RKO (cell line): ENCODE measurements around the gene PNPLA2.

Source experiments
- DNase-seq: peaks from one replicate; pipeline ENCODE4 v3.0.0-alpha.2; 2016; ENCODE audit warnings: low spot score

Gene PNPLA2

DNA sequence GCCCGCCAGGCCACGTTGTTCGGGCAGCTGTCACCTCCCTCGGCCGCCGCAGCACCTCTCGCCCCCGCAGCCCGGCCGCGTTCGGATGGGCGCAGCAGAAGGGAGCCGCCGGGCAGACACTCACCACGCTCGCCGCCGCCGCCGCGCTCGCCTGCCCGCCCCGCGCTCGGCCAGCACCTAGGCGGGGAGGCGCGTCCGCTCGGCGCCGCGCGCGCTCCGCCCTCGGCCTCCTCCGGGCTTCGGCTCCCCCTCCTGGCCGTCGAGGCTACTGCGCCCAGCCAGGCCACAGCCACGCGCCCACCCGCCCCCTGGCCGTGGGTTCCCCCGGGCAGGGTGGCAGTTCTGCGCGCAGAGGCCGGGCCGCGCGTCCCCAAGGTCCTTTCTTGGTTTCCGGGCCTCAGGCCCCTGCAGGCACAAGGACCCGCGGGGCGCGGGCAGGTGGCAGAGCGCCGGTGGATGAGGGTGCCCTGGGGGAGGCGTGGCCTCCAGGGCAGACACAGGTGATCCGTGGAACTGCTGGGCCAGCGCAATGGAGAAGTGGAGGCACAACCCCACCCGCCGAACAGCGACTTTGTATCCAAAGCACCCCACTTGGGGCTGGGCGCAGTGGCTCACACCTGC lies 20.5 kb upstream of the PNPLA2 start, which contains the start of gene SLC25A22:
SLC25A22 (minus strand) TSS at position 189 of the 621 bp plus-strand sequence. CDS start 3,275 bp downstream, outside the sequence.
- peak; percentile 82 for DNase-seq

DNA sequence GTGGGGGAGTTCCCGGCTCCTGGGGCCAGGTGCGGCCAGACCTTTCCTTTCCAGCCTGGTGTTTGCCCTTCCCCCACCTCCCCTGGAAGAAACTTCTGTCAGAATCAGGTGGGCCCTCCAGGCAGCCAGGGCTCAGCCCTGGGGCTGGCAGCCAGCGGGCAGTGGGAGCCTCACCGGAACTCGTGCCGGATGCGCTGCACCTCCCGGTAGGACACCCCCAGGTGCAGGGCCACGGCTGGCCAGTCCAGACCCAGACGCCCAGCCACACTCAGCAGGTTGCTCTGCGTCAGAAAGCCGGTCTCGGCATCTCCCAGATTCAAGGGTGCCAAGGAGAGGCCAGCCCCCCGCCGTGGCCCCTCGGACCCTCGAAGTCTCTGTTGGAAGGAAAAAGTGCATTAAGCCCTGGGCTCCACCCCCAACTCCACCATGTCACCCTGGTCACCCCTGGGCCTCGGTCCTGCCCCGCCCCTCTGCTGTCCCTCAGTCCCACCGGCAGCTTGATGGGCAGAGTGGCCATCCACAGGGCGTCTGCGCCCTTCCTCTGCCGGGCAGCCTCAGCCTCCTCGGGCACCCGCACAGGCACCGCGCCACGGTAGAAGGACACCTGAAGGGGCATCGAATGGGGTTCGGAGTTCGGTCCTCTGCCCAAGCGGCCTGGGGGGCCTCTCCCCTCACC lies 18.9 kb upstream of the PNPLA2 start:
- DNase-seq: no peak

DNA sequence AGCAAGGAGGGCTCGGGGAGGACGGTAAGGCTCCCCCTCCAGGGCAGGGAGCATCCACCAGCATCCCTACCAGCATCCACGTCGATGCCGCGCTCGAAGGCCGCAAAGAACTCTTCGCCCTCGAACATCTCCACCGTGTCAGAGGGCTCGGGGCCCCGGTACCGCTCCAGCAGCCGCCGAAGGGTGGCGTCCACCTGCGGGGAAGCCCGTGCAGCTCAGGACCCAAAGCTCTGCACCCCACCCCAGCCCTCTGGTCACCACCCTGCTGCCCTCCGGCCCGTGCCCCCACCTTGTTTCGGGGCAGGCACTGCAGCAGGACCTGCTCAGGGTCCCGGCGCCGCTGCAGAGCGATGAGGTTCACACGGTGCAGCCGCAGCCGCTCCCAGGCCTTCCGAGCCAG lies 18.2 kb upstream of the PNPLA2 start:
- DNase-seq: no peak

DNA sequence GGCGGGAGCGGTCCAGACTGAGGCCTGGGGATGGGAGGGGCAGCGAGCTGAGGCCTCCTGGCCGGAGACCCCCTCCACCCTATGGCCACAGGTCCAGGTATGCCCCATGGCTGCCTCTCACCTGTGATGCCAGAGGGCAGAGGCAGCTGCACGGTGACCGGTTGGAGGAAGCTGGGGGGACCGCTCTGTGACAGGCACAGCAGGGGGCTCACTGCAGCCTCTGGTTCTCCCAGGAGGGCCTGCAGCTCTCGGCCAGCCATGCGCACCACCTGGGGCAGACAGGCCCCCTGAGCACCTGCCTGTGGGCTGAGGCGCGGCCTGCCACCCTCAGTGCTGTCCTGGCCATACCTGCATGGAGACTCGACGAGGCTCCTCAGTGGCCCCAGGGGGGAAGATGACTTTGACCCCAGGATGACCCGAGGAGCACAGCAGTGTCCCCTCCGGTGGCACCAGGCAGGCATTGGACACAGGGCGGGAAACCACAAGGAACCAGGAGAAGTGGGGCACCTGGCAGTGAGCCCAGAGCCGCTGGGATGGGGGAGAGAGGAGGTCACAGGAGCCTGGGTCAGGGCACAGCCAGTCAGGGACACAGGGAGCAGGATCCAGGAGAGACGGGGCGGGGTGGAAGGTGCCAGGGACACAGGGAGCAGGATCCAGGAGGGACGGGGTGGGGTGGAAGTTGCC lies 17.5 kb upstream of the PNPLA2 start:
- no peak for DNase-seq

DNA sequence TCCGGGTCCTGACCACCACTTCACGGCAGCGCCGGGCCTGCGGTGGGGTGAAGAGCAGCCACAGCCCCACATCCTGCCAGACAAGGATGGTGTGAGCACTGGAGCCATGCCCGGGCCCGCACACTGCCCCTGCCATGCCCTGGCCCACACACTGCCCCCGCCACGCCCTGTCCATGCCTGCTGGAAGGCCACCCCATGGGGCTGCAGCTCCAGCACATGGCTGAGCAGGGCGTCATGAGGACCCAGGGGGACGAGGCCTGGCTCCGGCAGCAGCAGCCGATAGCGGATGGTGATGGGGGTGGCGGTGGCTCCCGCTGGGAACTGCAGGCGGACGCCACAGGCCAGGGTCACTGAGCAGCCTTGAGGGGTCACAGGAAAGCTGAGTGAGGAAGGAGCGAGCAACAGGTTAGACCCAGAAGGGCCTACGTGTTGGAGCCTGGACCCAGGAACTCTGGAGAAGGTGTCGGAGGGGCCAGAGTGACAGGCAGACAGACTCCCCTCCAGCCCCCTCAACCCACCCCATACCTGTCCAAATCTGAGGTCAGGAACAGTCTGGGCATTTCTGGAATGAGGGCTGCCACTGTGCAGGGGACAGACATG lies 16.6 kb upstream of the PNPLA2 start:
- no peak for DNase-seq

DNA sequence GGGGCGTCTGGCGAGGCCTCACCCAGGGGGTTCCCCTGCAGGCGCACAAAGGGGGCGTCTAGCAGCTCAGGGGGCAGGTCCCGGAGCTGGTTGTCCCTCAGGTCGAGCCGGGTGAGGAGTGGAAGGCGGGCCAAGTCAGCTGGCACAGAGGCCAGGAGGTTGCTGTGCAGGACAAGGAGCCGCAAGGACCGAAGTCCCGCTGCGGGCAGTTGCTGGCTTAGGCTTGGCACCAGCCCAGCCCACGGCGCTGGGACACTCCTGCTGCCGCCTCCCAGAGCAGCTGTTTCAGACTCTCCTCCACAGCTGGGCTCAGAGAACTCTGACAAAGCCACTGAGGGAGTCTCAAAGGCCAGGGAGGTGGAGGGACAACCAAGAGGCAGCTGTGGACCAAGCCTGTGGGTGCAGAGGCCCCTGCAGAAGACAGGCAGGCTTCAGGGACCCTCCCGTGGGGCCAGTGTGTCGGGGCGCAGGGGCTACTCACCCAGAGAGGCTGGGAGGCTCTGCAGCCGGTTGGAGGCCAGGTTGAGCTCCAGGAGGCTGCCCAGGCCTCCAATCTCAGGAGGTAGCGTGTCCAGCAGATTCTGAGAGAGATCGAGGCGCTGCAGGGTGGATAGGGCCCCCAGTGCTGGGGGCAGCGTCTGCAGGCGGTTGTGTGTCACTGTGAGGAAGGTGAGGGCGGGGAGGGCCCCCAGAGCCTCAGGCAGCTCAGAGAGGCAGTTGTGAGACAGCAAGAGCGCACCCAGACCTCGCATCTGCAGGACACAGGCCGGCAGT lies 15.8 kb upstream of the PNPLA2 start:
- DNase-seq: no peak

DNA sequence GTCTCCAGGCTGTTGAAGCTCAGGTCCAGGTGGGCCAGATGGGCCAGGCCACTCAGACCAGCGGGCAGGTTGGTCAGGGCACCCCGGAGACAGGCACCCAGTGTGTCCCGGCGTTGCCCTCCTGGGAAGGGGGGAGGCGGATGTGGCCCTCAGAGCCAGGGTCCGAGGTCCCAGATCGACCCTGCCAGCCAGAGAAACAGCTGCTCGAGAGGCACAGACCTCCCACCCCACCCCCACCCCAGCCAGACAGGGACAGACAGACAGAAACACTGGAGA lies 15.3 kb upstream of the PNPLA2 start:
- no peak for DNase-seq

DNA sequence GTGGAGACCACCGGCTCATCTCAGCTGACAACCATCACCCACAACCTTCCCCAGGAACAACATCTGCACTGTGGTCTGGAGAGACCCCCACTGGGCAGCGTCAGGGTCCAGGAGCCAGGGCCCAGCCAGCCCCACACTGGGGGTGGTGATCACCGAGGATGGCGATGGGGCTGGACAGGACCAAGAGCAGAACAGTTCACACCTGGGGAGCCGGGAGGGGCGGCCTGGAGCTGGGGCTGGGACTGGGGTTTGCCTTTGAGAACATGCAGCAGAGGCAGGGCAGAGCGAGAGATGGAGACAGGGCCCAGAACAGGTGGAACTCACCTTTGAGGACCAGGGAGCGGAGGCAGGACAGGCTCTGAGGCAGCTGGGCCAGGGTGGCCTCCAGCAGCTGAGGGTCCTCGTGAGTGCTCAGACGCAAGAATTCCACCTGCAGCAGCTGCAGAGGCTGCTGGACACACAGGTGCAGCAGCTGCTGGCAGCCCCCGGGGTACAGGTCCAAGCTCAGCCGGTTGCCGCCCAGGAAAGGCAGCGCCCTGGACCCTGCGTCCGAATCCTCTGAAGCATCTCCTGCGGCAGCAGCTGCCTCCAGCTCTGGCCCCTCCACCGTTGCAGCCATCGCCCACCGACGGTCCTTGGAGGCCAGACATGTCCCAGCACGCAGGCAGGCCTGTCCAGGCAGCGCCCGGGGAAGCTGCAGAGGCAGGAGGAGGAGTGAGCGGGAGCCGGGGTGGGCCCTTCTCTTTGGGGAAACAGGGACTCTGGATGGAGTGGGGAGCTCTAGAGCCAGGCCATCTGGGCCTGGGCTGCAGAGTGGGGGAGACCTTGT lies 14.7 kb upstream of the PNPLA2 start:
- no peak for DNase-seq

DNA sequence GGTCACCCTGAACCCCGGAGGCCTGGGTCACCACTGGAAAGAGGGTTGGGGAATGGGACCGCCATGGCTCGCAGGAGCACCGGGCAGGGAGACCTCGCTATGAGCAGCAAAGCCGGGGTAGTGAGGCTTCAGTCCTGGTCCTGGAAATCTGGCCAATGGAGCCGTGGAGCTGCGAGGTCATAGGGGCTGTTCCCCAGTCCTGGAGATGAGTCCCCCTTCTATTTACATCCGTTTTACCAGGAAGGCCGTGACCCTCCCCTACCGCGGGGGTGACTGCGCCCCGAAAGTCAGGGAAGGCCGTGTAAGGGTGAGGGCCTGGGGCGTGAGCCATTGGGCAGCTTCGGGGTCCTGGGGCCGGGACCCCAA lies 14.1 kb upstream of the PNPLA2 start:
- DNase-seq: peak; percentile 63

DNA sequence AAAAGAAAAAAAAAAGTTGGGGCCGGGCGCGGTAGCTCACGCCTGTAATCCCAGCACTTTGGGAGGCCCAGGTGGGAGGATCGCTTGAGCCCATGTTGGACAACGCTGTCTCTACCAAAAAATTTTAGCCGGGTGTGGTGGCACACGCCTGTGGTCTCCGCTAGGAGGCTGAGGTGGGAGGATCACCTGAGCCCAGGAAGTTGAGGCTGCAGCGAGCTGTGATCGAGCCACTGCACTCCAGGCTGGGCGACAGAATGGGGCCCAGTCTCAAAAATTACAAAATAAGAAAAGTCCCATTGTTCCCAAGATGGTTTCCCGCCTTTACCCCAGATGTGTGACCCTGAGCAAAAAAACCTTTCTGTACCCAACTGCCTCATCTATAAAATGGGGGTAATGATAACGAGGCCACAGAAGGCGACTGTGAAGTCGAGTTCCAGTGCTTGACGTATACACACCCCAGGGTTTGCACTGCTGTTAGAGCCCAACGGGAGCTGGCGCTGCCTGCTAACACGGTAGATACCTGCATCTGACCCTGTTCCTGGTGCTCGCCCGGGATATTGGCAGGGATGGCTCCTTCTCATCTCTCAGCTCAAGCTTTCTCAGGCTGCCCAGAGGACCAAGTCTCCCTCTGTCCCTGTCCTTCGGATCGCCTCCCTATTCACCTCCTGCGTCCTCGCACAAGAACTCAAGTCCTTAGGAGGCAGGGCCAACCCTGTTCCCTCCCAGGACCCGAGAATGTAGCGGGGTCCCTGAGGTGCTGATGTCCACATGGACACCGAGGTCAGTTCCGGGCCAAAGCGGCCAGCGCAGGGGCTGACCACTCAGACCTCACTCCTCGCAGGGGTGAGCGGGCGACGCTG lies 10.1 kb upstream of the PNPLA2 start:
- no peak for DNase-seq

DNA sequence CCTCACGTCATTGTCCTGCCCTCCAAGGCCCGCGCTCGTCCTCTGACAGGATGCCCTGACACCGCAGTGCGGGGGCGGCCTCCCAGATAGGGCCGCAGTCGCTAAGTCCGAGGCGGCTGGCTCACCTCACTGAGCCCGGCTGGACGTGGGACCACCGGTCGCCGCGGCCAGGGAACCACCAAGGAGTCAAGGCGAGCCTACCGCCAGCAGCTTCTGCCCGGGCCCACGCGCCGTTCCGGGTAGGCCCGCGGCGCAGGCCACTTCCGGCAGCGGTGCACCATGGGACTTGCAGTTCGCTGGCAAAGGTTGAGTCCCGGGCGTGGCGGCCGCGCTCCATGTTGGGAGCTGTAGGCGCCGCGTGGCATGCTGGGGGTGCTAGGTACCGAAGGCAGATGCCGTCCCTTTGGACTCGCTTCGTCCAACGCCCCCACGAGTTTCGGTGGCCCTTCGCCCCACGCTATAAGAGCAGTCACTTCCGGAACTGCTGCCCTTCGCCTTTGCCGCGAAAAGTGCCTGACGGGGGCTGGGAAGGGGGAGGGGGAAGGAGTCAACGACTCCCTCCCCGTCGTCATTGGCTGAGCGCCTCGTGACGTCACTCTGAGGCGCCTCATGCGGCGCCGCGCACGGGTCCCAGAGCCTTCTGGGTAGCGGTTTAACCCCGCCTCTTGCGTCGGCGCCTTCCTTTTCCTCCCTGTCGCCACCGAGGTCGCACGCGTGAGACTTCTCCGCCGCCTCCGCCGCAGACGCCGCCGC lies 9.3 kb upstream of the PNPLA2 start, which contains the start of gene RPLP2:
RPLP2 (plus strand) TSS at position 681 of the 753 bp plus-strand sequence. CDS start 268 bp downstream, outside the sequence.
- DNase-seq: peak; percentile 97

DNA sequence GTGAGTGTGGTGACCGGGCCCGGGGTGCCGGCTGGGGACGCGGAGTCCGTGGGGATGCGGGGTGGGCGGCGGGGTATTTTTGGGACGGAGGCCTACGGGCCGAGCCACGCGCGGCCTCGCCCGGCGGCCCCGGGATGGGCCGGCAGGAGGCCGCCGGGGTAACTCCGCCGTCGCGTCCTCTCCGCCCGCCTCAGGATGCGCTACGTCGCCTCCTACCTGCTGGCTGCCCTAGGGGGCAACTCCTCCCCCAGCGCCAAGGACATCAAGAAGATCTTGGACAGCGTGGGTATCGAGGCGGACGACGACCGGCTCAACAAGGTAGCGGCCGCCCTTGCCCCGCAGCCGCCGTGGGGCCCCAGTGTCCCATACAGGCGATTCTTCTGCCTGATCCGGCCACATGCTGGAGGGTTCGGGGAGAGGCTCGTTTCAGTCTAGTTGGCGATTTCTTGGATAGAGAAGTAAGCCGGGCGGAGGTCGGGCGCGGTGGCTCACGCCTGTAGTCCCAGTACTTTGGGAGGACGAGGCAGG lies 8.6 kb upstream of the PNPLA2 start:
- no peak for DNase-seq

DNA sequence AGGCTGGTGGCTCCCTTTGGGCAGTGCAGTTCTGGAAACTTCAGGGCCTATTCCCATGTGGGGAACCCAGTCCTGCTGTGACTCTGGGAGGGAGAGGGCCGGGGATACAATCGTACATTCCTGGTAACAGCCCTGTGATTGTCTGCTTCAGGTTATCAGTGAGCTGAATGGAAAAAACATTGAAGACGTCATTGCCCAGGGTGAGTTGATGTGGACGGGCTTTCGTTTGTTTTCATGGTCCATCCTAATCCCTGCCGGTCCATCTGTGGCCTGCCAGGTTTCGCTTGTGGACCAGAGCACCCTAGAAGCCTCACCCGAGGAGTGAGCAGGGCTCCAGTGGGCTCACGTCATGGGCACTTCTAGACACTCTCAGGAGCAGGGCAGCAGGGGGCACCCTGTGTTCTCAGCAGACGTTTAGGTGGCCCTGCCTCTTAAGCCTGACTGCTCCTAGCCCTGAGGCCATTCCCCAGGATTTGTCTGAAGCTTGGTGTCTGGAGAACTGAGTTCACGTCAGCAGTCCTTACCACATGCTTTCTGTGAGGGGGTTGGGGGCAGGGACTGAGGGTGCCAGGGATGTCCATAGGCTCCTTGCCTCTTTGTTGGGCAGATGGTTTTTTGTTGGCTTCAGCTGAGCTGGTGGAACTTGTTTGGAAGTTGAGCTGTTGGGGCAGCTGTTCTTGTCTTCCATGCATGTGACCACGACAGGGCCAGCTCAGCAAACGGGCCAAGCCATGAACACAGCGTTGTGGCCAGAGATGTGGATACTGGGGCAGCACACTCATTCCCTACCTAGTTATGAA lies 7.1 kb upstream of the PNPLA2 start:
- DNase-seq: no peak

DNA sequence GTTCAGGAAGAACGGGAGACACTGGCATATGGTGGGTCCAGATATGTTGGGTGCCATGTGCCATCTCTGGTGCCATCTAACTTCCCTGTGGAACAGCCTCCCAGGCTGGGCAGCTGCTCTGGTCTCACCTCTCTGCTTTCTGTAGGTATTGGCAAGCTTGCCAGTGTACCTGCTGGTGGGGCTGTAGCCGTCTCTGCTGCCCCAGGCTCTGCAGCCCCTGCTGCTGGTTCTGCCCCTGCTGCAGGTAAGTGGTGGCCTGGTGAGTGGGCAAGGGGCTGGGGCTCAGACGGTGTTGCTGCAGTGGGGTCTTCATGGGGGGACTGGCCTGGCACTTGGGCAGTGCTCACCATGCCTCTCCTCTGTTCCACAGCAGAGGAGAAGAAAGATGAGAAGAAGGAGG lies 6.3 kb upstream of the PNPLA2 start:
- DNase-seq: no peak

DNA sequence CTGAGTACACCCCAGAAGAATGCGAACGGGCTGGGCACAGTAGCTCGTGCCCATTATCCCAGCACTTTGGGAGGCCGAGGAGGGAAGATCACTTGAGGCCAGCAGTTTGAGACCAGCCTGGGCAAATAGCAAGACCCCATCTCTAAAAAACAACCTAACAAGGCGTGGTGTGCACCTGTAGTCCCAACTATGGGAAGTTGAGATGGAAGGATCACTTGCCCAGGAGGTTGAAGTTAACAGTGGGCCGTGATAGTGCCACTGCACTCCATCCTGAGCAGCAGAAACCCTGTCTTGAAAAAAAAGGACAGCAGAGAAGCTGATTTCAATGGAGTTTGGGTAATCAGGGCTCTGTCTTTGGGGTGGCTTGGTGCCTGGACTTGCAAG lies 5.7 kb upstream of the PNPLA2 start:
- no peak for DNase-seq

DNA sequence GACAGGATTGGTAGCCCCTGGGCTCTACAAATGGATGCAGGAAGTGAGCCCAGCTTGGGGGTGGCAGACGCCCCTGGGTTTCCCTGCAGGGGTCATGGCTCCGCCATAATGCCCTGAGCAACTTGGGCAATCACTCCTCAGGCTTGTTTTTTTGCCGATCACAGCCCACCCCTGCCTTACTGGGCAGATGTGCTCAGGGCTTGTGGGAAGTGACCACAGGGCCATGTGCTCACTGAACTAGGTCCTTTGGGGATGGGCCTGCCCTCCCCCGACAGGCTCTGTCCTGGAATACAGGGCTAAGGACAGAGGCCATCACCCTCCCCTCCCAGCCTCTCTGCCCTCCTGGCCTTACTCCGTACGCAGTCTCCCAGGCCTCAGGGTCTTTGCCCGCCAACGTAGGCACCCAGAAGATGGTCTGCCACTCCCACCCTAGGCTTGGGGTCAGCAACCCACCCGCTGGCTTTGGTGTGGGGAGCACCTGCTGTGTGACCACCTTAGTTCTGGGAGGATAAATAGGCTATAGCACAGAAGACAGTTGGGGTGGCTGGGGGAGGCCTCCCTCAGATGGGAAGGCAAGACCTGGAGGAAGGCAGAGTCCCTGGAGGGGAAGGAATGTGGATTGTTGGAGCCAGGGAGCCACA lies 5.1 kb upstream of the PNPLA2 start:
- no peak for DNase-seq

DNA sequence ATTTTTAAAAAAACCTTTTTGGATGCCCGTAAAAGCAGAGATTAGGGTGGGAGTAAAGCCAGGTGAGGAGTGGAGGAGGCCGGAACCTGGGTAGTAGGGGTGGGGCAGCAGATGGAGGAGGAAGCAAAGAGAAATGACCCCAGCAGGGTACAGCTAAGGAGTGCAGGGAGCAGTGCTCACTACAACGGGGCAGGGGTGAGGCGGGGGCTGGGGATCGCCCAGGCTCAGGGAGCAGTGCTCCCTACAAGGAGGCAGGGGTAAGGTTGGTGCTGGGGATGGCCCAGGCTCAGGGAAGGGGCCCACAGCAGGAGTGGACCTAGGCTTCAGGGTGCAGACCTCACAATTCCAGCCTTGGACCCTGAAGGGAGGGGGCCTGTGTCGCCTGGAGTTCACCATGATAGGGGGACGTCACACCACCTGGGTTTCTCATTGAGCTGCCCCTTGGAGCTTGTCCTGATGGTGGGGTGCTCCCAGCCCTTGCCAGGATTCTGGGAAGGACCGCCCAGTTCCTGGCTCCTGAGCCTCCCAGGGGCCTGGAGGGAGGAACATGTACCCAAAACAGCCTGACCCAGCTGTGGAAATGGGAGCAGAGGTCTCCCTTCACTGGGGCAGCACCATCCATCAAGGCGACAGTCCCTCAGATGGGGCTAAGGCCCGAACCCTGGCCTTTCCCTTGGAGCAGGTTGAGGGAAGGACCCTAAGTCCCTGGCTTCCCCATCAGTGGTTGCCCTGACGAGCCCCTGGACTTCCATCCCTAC lies 2.9 kb upstream of the PNPLA2 start:
- no peak for DNase-seq

DNA sequence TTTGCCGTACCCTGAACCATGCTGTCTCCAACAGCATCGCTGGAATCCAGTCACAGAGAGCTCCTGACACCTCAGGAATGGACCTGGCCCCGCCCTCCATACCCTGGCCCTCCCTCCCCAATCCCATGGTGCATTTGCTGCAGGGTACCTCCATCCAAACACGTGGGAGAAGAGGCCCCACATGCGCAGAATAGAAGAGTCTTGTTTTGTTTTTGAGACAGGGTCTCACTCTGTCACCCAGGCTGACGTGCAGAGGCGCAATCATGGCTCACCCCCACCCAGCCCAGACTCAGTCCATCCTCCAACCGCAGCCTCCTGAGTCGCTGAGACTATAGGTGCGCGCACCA lies 2.3 kb upstream of the PNPLA2 start:
- no peak for DNase-seq
